GM18951 (cell line): ENCODE measurements around the gene PTPA.
"Not testable (repeated sequence)": the region's sequence is repeated elsewhere in the genome, so short reads cannot be mapped to it uniquely, and the experiment has no call there.

Experiments used
- POLR2A ChIP-seq: IDR thresholded peaks from 4 replicates; pipeline ENCODE4 v1.6.1; 2011; ENCODE audit warnings: mild to moderate bottlenecking; ENCODE audit not compliant: insufficient read length, insufficient read depth; ENCODE audit errors: extremely low read depth
- in situ Hi-C: fragments of 300-500 bp; cut with MboI; formaldehyde crosslinking; loops from one replicate; pipeline ENCODE4 v1.12.0; 2022; ENCODE audit warnings: low sequenced_read_pairs, mixed read lengths, inconsistent platforms; ENCODE audit not compliant: unreplicated experiment

PTPA gene

DNA sequence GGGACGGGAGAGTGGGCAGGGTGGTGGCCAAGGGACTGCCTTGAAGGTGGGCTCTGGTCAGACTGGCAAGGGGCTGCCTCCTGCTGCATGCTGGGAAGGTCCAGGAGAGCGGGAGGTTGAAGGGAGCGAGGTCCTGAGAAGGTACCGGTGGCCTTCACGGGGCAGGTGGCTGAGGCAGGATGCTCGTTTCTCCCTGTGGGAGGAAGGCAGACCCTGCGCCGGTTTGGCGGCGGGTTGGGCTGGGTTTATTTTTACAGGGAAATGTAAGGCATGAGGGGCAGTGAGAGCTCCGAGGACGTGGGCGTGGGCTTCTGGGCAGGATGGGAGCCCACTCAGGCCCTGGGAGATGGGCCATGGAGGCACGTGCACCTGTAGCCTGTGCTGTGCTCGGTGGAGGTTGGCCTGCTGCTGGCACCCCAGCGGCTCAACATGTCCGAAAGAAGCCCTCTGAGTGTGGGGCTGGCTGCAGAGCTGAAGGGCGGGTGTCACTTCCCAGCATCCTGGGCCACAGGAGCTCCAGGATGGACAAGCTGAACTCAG lies 39.5 kb downstream of the PTPA start:
- no peak for TF ChIP-seq POLR2A
- in situ Hi-C loops = no loop called here

GRCh38 chr9:129151469-129151868 lies 40.3 kb downstream of the PTPA start:
- TF ChIP-seq POLR2A = no peak
- in situ Hi-C loops = no loop called here

DNA sequence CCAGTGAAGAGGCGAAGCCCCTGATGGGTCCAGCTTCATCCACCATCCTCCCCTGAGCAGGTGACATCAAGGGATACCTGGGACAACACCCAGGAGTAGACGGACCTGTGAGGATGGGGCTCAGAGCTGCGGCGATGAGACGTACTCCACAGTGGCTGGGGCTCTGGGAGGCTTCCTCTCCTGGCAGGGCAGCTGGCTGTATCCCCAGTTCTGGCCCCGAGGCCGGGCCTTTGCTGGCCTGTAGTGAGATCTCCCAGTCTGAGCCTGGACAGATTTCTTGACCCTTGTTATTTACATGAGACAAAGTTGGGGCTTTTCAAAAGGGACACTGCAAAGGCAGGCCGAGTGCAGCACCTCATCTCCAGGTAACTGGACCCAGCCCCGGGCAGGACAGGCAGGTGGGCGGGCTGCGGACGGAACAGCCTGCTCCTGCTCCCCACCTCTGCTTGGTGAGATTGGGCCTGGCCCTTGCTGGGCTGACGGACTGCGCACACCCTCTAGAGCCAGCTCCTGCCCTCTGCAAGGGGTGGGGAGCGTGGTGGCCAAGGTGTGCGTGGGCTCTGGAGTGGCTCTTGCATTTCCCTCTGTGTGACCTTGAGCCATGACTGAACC lies 43.8 kb downstream of the PTPA start:
- no peak for TF ChIP-seq POLR2A
- in situ Hi-C loops = no loop called here

DNA sequence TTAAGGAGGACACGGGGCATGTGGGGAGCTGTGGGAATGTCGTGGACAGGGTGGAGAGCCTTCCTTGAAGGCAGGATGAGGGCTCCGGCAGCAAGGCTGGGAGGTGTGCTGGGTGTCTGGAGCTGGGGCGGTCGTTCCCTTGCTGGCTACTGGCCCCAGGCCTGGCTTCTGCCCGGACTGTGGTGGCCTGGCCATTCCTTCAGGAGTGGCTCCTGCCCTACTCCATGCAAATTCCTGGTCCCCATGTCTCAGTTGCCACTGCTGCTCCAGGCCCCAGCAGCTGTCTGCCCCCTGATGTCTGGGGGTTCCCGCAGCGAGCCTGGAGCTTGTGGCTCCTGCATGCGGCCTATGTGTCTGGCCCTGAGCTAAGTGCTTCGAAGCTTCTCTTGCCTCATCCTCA lies 44.9 kb downstream of the PTPA start:
- TF ChIP-seq POLR2A = no peak
- in situ Hi-C loops = no loop called here

DNA sequence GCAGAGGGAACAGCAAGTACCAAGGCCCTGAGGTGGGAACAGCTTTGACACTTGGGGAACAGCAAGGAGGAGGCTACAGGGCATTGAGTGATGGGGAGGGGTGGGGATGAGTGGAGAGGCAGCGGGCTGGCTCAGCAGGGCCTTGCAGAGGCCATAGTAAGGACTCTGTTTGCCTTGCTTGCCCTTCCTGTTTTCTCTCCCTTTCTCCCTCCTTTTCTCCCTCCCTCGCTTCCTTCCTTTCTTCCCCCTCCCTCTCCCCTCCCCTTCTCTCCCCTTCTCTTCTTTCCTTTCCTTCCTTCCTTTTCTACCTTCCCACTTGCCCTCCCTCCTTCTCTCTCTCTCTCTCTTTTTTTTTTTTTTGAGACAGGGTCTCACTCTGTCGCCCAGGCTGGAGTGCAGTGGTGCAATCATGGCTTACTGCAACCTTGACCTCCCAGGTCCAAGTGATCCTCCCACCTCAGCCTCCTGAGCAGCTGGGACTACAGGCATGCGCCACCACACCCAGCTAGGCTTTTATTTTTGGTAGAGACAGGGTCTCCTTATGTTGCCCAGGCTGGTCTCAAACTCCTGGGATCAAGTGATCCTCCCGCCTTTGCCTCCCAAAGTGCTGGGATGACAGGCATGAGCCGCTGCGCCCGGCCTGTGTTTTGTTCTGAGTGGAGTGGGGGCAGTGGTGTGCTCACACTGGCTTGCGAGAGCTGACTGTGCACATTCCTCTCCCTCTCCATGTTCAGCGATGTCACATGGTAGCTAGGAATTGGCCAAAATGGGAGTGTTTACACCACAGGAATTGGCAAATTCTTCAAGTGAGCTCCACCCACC lies 49.7 kb downstream of the PTPA start:
- no peak for TF ChIP-seq POLR2A
- in situ Hi-C loops = no loop called here

GRCh38 chr9:129161534-129161837 lies 50.3 kb downstream of the PTPA start:
- in situ Hi-C loops = no loop called here
- no peak for TF ChIP-seq POLR2A

- in situ Hi-C loops = no loop called here
Measured at GRCh38 chr9:129162497-129163197, 51.4 kb downstream of the PTPA start.

GRCh38 chr9:129163198-129163670 lies 52.0 kb downstream of the PTPA start:
- in situ Hi-C loops = not testable (repeated sequence)

More at GRCh38 chr9:129162497-129163197, 51.4 kb downstream of the PTPA start:
- no peak for TF ChIP-seq POLR2A

DNA sequence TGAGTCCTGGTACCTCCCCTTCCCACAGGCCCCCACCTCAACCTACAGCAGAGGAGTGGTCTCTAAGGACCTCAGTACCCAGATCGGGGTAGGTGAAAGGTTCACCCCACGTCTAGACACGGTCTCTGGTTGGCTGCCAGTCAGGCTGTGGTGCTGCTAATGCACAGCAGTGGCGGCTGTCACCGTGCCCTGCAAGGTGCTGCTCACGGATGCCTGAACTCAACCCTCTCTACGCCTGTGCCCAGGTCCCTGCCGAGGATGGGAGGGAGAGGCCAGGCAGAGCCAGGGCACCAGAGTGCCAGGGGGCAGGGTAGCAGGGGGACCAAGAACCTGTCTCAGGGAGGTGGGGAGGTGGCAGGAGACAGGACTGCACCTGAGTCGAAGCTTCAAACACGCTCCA lies 52.5 kb downstream of the PTPA start:
- in situ Hi-C loops = no loop called here

GRCh38 chr9:129164246-129164930 lies 53.2 kb downstream of the PTPA start:
- TF ChIP-seq POLR2A = no peak
- in situ Hi-C loops = no loop called here

More for the DNA sequence above, 52.5 kb downstream of the PTPA start:
- TF ChIP-seq POLR2A = no peak

DNA sequence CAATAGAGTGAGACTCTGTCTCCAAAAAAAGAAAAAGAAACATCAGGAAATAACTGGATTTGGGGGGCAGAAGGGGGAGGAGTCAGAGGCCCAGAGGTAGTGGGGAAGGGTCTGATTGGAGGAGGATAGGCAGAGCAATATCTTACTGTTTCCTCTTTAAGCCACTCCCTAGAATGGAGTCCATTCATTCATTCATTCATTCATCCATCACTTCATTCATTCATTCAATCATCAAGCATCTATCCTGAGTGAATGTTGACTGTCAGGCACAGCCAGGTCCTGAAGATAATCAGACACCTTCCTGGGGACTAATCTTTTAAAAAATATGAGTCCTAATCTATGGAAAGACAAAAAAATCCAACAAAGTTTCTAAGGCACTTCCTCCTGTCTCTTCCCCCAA lies 54.0 kb downstream of the PTPA start:
- in situ Hi-C loops = no loop called here
- no peak for TF ChIP-seq POLR2A

- no peak for TF ChIP-seq POLR2A
- in situ Hi-C loops = no loop called here
Measured at GRCh38 chr9:129166623-129167557, 55.7 kb downstream of the PTPA start.
